Loucy (cell line): ENCODE measurements around the gene CPA1.

Experiments
- CTCF ChIP-seq: fragments of 200-600 bp; sonication (generic); conservative IDR thresholded peaks from 2 replicates; pipeline ENCODE4 v1.5.1; 2014; ENCODE audit warnings: mild to moderate bottlenecking, antibody characterized with exemption, low read length
- EZH2phosphoT487 ChIP-seq: fragments of 200-600 bp; IDR thresholded peaks from 2 replicates; pipeline ENCODE4 v1.6.1; 2018; ENCODE audit warnings: antibody characterized with exemption, mild to moderate bottlenecking, moderate library complexity, borderline replicate concordance

- TF ChIP-seq CTCF (no peak), EZH2phosphoT487 (no peak)
Measured at GRCh38 chr7:130383187-130383980, 3.1 kb downstream of the CPA1 start.
